GM21360 (cell line): Measurements from ENCODE around the gene GRIK5.
"Not testable (repeated sequence)": the region's sequence is repeated elsewhere in the genome, so short reads cannot be mapped to it uniquely, and the experiment has no call there.

Source experiments
- ATAC-seq: cut with Tn5 transposase; IDR thresholded peaks from one replicate; pipeline ENCODE4 v1.9.1; 2021; ENCODE audit warnings: mild to moderate bottlenecking, moderate library complexity; ENCODE audit not compliant: unreplicated experiment

The GRIK5 gene

GRCh38 chr19:42023121-42023942 is 46.7 kb downstream of the GRIK5 start:
- no peak for ATAC-seq

GRCh38 chr19:42022616-42023015 is 47.4 kb downstream of the GRIK5 start:
- ATAC-seq: no peak

- no peak for ATAC-seq
Measured at GRCh38 chr19:42021185-42021584, 48.8 kb downstream of the GRIK5 start.

- ATAC-seq: no peak
Measured at GRCh38 chr19:42018503-42019193, 51.4 kb downstream of the GRIK5 start.

GRCh38 chr19:42017040-42017439 is 53.0 kb downstream of the GRIK5 start:
- ATAC-seq: no peak

- not testable (repeated sequence) for ATAC-seq
Measured at GRCh38 chr19:42012747-42013146, 57.3 kb downstream of the GRIK5 start.

GRCh38 chr19:42010245-42011126 is 59.5 kb downstream of the GRIK5 start:
- ATAC-seq: no peak

GRCh38 chr19:42006569-42006968 is 63.4 kb downstream of the GRIK5 start:
- no peak for ATAC-seq

GRCh38 chr19:42005504-42005903 is 64.5 kb downstream of the GRIK5 start:
- ATAC-seq: no peak

GRCh38 chr19:42003506-42004294 is 66.3 kb downstream of the GRIK5 start:
- no peak for ATAC-seq

GRCh38 chr19:41999878-42000208 is 70.2 kb downstream of the GRIK5 start:
- no peak for ATAC-seq

- no peak for ATAC-seq
Measured at GRCh38 chr19:41999071-41999877, 70.7 kb downstream of the GRIK5 start.

- no peak for ATAC-seq
Measured at GRCh38 chr19:41998246-41999020, 71.6 kb downstream of the GRIK5 start.

- no peak for ATAC-seq
Measured at GRCh38 chr19:41997851-41998229, 72.2 kb downstream of the GRIK5 start.

- no peak for ATAC-seq
Measured at GRCh38 chr19:41997121-41997850, 72.7 kb downstream of the GRIK5 start.

- no peak for ATAC-seq
Measured at GRCh38 chr19:41995959-41996797, 73.8 kb downstream of the GRIK5 start.
